Activated CD4-positive, alpha-beta T cell treated with anti-CD3 and anti-CD28 coated beads, Interleukin-2, amount 10 ng/mL, durations not matched to agents 24 days and 14 days (primary cell): Measurements from ENCODE around the gene PEX14. TPM values are rescaled to one million over a fixed set of nuclear protein-coding genes. Genes with fewer than 3 reads are reported as not detected.
"Not testable (repeated sequence)": the region's sequence is repeated elsewhere in the genome, so short reads cannot be mapped to it uniquely, and the experiment has no call there.

Experiments used
- DNase-seq: peaks from one replicate; pipeline ENCODE4 v3.0.0; 2022
- H3K27ac Mint-ChIP-seq: one replicate; pipeline ENCODE4 v1.8.0; 2022; ENCODE audit warnings: mild to moderate bottlenecking, mixed read lengths
- H3K27me3 Mint-ChIP-seq: one replicate; pipeline ENCODE4 v1.8.0; 2022; ENCODE audit warnings: mixed read lengths
- H3K36me3 Mint-ChIP-seq: one replicate; pipeline ENCODE4 v1.8.0; 2022; ENCODE audit warnings: low read depth, mild to moderate bottlenecking, mixed read lengths
- H3K4me1 Mint-ChIP-seq: one replicate; pipeline ENCODE4 v1.8.0; 2021; ENCODE audit warnings: mixed read lengths
- H3K4me3 Mint-ChIP-seq: one replicate; pipeline ENCODE4 v1.8.0; 2022; ENCODE audit warnings: mild to moderate bottlenecking, moderate library complexity, mixed read lengths
- H3K9me3 Mint-ChIP-seq: one replicate; pipeline ENCODE4 v1.8.0; 2021; ENCODE audit warnings: mixed read lengths
- intact Hi-C: fragments of 100-400 bp; cut with micrococcal nuclease; formaldehyde crosslinking; loops from one replicate; pipeline ENCODE4 v1.15.1; 2023
- total RNA-seq: library from RNA; stranded (reverse); gene quantifications from 2 replicates; pipeline ENCODE4 v1.2.3, GENCODE V29; 2022

Gene PEX14
- 20.7 and 21.6 TPM in 2 replicates for total RNA-seq

GRCh38 chr1:10474613-10475507, at the start of gene PEX14:
Gene PEX14 (plus strand): TSS chr1:10474950. CDS start chr1:10474967, 17 bp downstream.
- intact Hi-C loops: loop anchor here (2.0 kb wide), 1 partner anchor 76 kb away; the partner anchor contains the start of gene PGD
- peaks cover 9% of the 10 kb centered on the region for H3K36me3 Mint-ChIP-seq
- no peaks in the 10 kb centered on the region for H3K27me3 Mint-ChIP-seq
- peaks cover 34% of the 10 kb centered on the region for H3K4me1 Mint-ChIP-seq
- peak within 1 kb of the TSS; percentile 89 for H3K27ac Mint-ChIP-seq
- peak within 1 kb of the TSS; percentile 97 for H3K4me3 Mint-ChIP-seq
- DNase-seq: peak; percentile 96
- no peaks in the 10 kb centered on the region for H3K9me3 Mint-ChIP-seq

GRCh38 chr1:10425826-10426534, 48.8 kb upstream of the PEX14 start:
- H3K27ac Mint-ChIP-seq, H3K4me3 Mint-ChIP-seq, H3K36me3 Mint-ChIP-seq, H3K9me3 Mint-ChIP-seq, intact Hi-C loops, H3K4me1 Mint-ChIP-seq, H3K27me3 Mint-ChIP-seq, DNase-seq: not testable (repeated sequence)

GRCh38 chr1:10426535-10426848, 48.3 kb upstream of the PEX14 start:
- H3K27me3 Mint-ChIP-seq, H3K27ac Mint-ChIP-seq, H3K36me3 Mint-ChIP-seq, H3K9me3 Mint-ChIP-seq, intact Hi-C loops, DNase-seq, H3K4me3 Mint-ChIP-seq: not testable (repeated sequence)
- peaks cover 15% of the 10 kb centered on the region for H3K4me1 Mint-ChIP-seq

- Mint-ChIP-seq H3K36me3 (peaks cover 2% of the 10 kb centered on the region), H3K4me3 (peak overlapping the region; percentile 95), H3K4me1 (peaks cover 18% of the 10 kb centered on the region), H3K27ac (no peak overlapping the region), H3K9me3 (no peaks in the 10 kb centered on the region), H3K27me3 (no peaks in the 10 kb centered on the region)
- intact Hi-C loops: loop anchor here (1.0 to 2.0 kb wide), 6 partner anchors 52 to 554 kb away; partner anchors contain the start of genes KIF1B, LZIC, NMNAT1 and UBE4B
- DNase-seq: no peak
These were observed 45.8 kb upstream of the PEX14 start for GRCh38 chr1:10428984-10429383.

GRCh38 chr1:10429868-10430215, 44.9 kb upstream of the PEX14 start:
- H3K4me3 Mint-ChIP-seq: peak overlapping the region; percentile 95
- peak overlapping the region; percentile 98 for H3K27ac Mint-ChIP-seq

GRCh38 chr1:10430216-10431069, 44.3 kb upstream of the PEX14 start, which contains the start of gene CENPS:
Gene CENPS (plus strand): TSS chr1:10430433. CDS start chr1:10430518, 85 bp downstream.
- intact Hi-C loops: loop anchor here (1.0 to 5.0 kb wide), 4 partner anchors 32 to 437 kb away; partner anchors contain the start of gene DFFA
- Mint-ChIP-seq H3K4me3 (peak within 1 kb of the TSS; percentile 95), H3K27ac (peak within 1 kb of the TSS; percentile 98), H3K4me1 (peaks cover 18% of the 10 kb centered on the region), H3K36me3 (peaks cover 2% of the 10 kb centered on the region), H3K9me3 (no peaks in the 10 kb centered on the region), H3K27me3 (no peaks in the 10 kb centered on the region)
- peak; percentile 97 for DNase-seq

More at GRCh38 chr1:10429868-10430215, 44.9 kb upstream of the PEX14 start:
- DNase-seq: no peak
- H3K4me1 Mint-ChIP-seq: peaks cover 18% of the 10 kb centered on the region
- no peaks in the 10 kb centered on the region for H3K27me3 Mint-ChIP-seq
- no peaks in the 10 kb centered on the region for H3K9me3 Mint-ChIP-seq
- peaks cover 2% of the 10 kb centered on the region for H3K36me3 Mint-ChIP-seq
- intact Hi-C loops: loop anchor here (1.0 to 5.0 kb wide), 5 partner anchors 32 to 487 kb away; partner anchors contain the start of genes DFFA, LZIC and NMNAT1

GRCh38 chr1:10431070-10431730, 43.5 kb upstream of the PEX14 start:
- Mint-ChIP-seq H3K4me1 (peaks cover 18% of the 10 kb centered on the region), H3K9me3 (no peaks in the 10 kb centered on the region), H3K27me3 (no peaks in the 10 kb centered on the region), H3K27ac (peak overlapping the region; percentile 98), H3K4me3 (peak overlapping the region; percentile 95), H3K36me3 (peaks cover 2% of the 10 kb centered on the region)
- intact Hi-C loops: loop anchor here (5.0 kb wide), 1 partner anchor 436 kb away; no protein-coding TSS in a partner anchor
- peak; percentile 75 for DNase-seq

- DNase-seq: no peak
- Mint-ChIP-seq H3K4me1 (peaks cover 16% of the 10 kb centered on the region), H3K27ac (no peak overlapping the region), H3K36me3 (peaks cover 2% of the 10 kb centered on the region), H3K9me3 (no peaks in the 10 kb centered on the region), H3K4me3 (no peak overlapping the region), H3K27me3 (no peaks in the 10 kb centered on the region)
- intact Hi-C loops: loop anchor here (5.0 kb wide), 1 partner anchor 434 kb away; no protein-coding TSS in a partner anchor
These were observed 41.6 kb upstream of the PEX14 start for GRCh38 chr1:10432910-10433700.

- Mint-ChIP-seq H3K27me3 (no peaks in the 10 kb centered on the region), H3K36me3 (peaks cover 2% of the 10 kb centered on the region), H3K4me1 (peaks cover 16% of the 10 kb centered on the region), H3K4me3 (no peak overlapping the region), H3K9me3 (no peaks in the 10 kb centered on the region), H3K27ac (no peak overlapping the region)
- intact Hi-C loops: loop anchor here (5.0 kb wide), 1 partner anchor 434 kb away; no protein-coding TSS in a partner anchor
- DNase-seq: no peak
These were observed 41.0 kb upstream of the PEX14 start for GRCh38 chr1:10433790-10434189.

GRCh38 chr1:10434590-10434989, 40.2 kb upstream of the PEX14 start:
- H3K36me3 Mint-ChIP-seq: peaks cover 2% of the 10 kb centered on the region
- no peak overlapping the region for H3K4me3 Mint-ChIP-seq
- H3K9me3 Mint-ChIP-seq: no peaks in the 10 kb centered on the region
- DNase-seq: no peak
- H3K27me3 Mint-ChIP-seq: no peaks in the 10 kb centered on the region
- no peak overlapping the region for H3K27ac Mint-ChIP-seq
- peaks cover 16% of the 10 kb centered on the region for H3K4me1 Mint-ChIP-seq
- intact Hi-C loops: loop anchor here (5.0 kb wide), 1 partner anchor 433 kb away; no protein-coding TSS in a partner anchor

- no peaks in the 10 kb centered on the region for H3K27me3 Mint-ChIP-seq
These were observed 37.7 kb upstream of the PEX14 start for GRCh38 chr1:10437052-10437451.

GRCh38 chr1:10438677-10439163, 36.0 kb upstream of the PEX14 start:
- DNase-seq: no peak
- H3K27ac Mint-ChIP-seq: no peak overlapping the region
- no peak overlapping the region for H3K4me3 Mint-ChIP-seq
- H3K27me3 Mint-ChIP-seq: no peaks in the 10 kb centered on the region
- H3K9me3 Mint-ChIP-seq: no peaks in the 10 kb centered on the region
- intact Hi-C loops: no loop called here
- H3K36me3 Mint-ChIP-seq: no peaks in the 10 kb centered on the region
- no peaks in the 10 kb centered on the region for H3K4me1 Mint-ChIP-seq

More at GRCh38 chr1:10437052-10437451, 37.7 kb upstream of the PEX14 start:
- intact Hi-C loops: no loop called here
- no peak for DNase-seq
- no peak overlapping the region for H3K4me3 Mint-ChIP-seq
- no peak overlapping the region for H3K27ac Mint-ChIP-seq
- no peaks in the 10 kb centered on the region for H3K36me3 Mint-ChIP-seq
- H3K4me1 Mint-ChIP-seq: peaks cover 1% of the 10 kb centered on the region
- no peaks in the 10 kb centered on the region for H3K9me3 Mint-ChIP-seq
